K562 (cell line): Measurements from ENCODE around the gene CLDN11. TPM values are rescaled to one million over a fixed set of nuclear protein-coding genes. Genes with fewer than 3 reads are reported as not detected.

Experiments used
- ATAC-seq: fragments of 200-7000 bp; cut with Tn5 transposase; 3 replicates; pipeline ENCODE4 v1.9.1; 2020; ENCODE audit warnings: moderate library complexity
- BruUV-seq: library from RNA; stranded (reverse); fragments of 400-500 nt; replicated peaks from 2 replicates; lab custom pipeline; 2021; lab: Mats Ljungman, UMichigan
- CTCF ChIA-PET: fragments of 300-600 bp; formaldehyde crosslinking; extraction: SDS; loops from one replicate; lab custom pipeline; 2021; ENCODE audit warnings: low intra/inter-chr PET ratio; lab: Yijun Ruan, JAX
- POLR2A ChIA-PET: fragments of 300-600, 350-650 bp; sonication (Branson Sonifier 250); formaldehyde crosslinking; extraction: SDS; loops from one replicate; lab custom pipeline; 2021; ENCODE audit warnings: antibody characterized with exemption, inconsistent platforms; lab: Yijun Ruan, JAX
- DNase-seq, 4 experiments: peaks; one replicate each; pipeline versions ENCODE4 v3.0.0 to v3.0.0-alpha.2; 2011 to 2018; ENCODE audit warnings: low spot score in 3 of 4, mixed read lengths in 3 of 4; ENCODE audit errors: extremely low read depth in 1 of 4
- FAIRE-seq: peaks from 2 replicates; lab custom pipeline; 2011; peaks lifted over from hg19 to GRCh38; lab: Jason Lieb, UNC
- H2AFZ ChIP-seq: 2 replicates; pipeline ENCODE4 v1.6.0; 2011; ENCODE audit warnings: low read depth, low read length, control low read depth, inconsistent platforms
- H3K27ac ChIP-seq: fragments of 200-600 bp; 3 replicates; pipeline ENCODE4 v1.8.0; 2011; ENCODE audit warnings: low read depth, mild to moderate bottlenecking, control low read depth, inconsistent platforms, low read length, moderate library complexity, mixed read lengths; ENCODE audit errors: extremely low read depth
- H3K27me3 ChIP-seq, 2 experiments: fragments of 300-600 bp in 1 of 2; 2 replicates in 1 of 2; 3 replicates in 1 of 2; pipeline versions ENCODE4 v1.6.0 to v1.8.0; 2011; ENCODE audit warnings: inconsistent platforms in 2 of 2, low read length in 2 of 2, mild to moderate bottlenecking in 1 of 2, mixed read lengths in 1 of 2, moderate library complexity in 1 of 2; ENCODE audit not compliant: control insufficient read depth in 2 of 2, insufficient read depth in 2 of 2
- H3K36me3 ChIP-seq: fragments of 300-600 bp; 3 replicates; pipeline ENCODE4 v1.8.0; 2011; ENCODE audit warnings: mild to moderate bottlenecking, low read length, inconsistent platforms; ENCODE audit not compliant: control insufficient read depth, insufficient read depth
- H3K4me1 ChIP-seq, 2 experiments: fragments of 200-600 bp in 1 of 2; replicated peaks in 1 of 2; 2 replicates in 1 of 2; 3 replicates in 1 of 2; pipeline versions ENCODE4 v1.5.1 to v1.8.0; 2011; ENCODE audit warnings: inconsistent platforms in 2 of 2, low read length in 2 of 2, mild to moderate bottlenecking in 1 of 2, mixed read lengths in 1 of 2, moderate library complexity in 1 of 2; ENCODE audit not compliant: control insufficient read depth in 2 of 2, insufficient read depth in 2 of 2
- H3K4me2 ChIP-seq: 2 replicates; pipeline ENCODE4 v1.6.1; 2011; ENCODE audit warnings: low read length, control low read depth, inconsistent platforms, mixed read lengths; ENCODE audit not compliant: insufficient read depth
- H3K4me3 ChIP-seq: fragments of 200-600 bp; sonication (generic), shearing (Covaris generic); 2 replicates; pipeline ENCODE4 v1.5.1; 2016; ENCODE audit warnings: control low read depth, inconsistent platforms
- H3K79me2 ChIP-seq: fragments of 200-600 bp; 3 replicates; pipeline ENCODE4 v1.8.0; 2011; ENCODE audit warnings: low read length, inconsistent platforms; ENCODE audit not compliant: control insufficient read depth, insufficient read depth
- H3K9ac ChIP-seq, 2 experiments: 2 replicates each; pipeline versions ENCODE4 v1.6.0 to v1.6.1; 2011; ENCODE audit warnings: low read depth in 2 of 2, low read length in 2 of 2, control low read depth in 1 of 2, inconsistent platforms in 1 of 2, mild to moderate bottlenecking in 1 of 2, mixed read lengths in 1 of 2; ENCODE audit not compliant: insufficient read depth in 1 of 2
- H3K9me1 ChIP-seq: one replicate; pipeline ENCODE4 v1.6.0; 2011; ENCODE audit warnings: inconsistent platforms, mild to moderate bottlenecking, low read length, moderate library complexity; ENCODE audit not compliant: control insufficient read depth, insufficient read depth
- H3K9me3 ChIP-seq: replicated peaks from 2 replicates; pipeline ENCODE4 v1.5.1; 2011; ENCODE audit warnings: low read depth, low read length, inconsistent platforms; ENCODE audit not compliant: control insufficient read depth, insufficient read depth
- H4K20me1 ChIP-seq: replicated peaks from 2 replicates; pipeline ENCODE4 v1.6.1; 2011; ENCODE audit warnings: low read length, inconsistent platforms, mixed read lengths; ENCODE audit not compliant: control insufficient read depth, insufficient read depth
- CBX8 ChIP-seq: fragments of 200-600 bp; sonication (generic); IDR thresholded peaks from 2 replicates; pipeline ENCODE4 v1.6.1; 2012; ENCODE audit warnings: borderline replicate concordance, mixed run types, low read depth, mild to moderate bottlenecking, moderate library complexity, mixed read lengths, low read length, control low read depth, inconsistent platforms; ENCODE audit not compliant: poor library complexity, severe bottlenecking; ENCODE audit errors: extremely low read depth
- DDX20 ChIP-seq: fragments of 450-650 bp; IDR thresholded peaks from 2 replicates; pipeline ENCODE4 v1.6.1; 2016; ENCODE audit warnings: missing genetic modification characterization, low read depth, mild to moderate bottlenecking, missing compliant biosample characterization, moderate library complexity
- NR2F6 ChIP-seq: fragments of 450-650 bp; formaldehyde crosslinking; IDR thresholded peaks from 2 replicates; pipeline ENCODE4 v1.4.0; 2020; ENCODE audit warnings: mild to moderate bottlenecking
- SAFB2 ChIP-seq: fragments of 200-400 bp; formaldehyde crosslinking; IDR thresholded peaks from 2 replicates; pipeline ENCODE4 v1.6.1; 2018; ENCODE audit warnings: borderline replicate concordance, low read length, low read depth, moderate library complexity; ENCODE audit not compliant: severe bottlenecking
- ZBTB17 ChIP-seq: fragments of 450-650 bp; formaldehyde crosslinking; IDR thresholded peaks from 2 replicates; pipeline ENCODE4 v1.4.0; 2020; ENCODE audit warnings: mild to moderate bottlenecking
- WGBS: fragments of 100-300 bp; shearing (Covaris generic); methylation state at CpG from one replicate; pipeline ENCODE4 v1.1.6; 2016; ENCODE audit warnings: low coverage, mixed read lengths; ENCODE audit not compliant: insufficient coverage; ENCODE audit errors: missing lambda C conversion rate; 5-methylcytosine and 5-hydroxymethylcytosine counted together
- in situ Hi-C: fragments of 300-500 bp; cut with MboI; formaldehyde crosslinking; loops from 4 replicates; pipeline ENCODE4 v1.15.0; 2018; ENCODE audit warnings: inconsistent platforms, mixed read lengths
- intact Hi-C: fragments of 100-400 bp; cut with micrococcal nuclease; formaldehyde crosslinking; loops from 2 replicates; pipeline ENCODE4 v1.14.2; 2022
- polyA plus RNA-seq, 8 experiments: library from polyadenylated mRNA; depleted of rRNA in 4 of 8; stranded (reverse) in 5 of 8; unstranded in 3 of 8; fragments of >200 nt; fragmentation: Nextera tagmentation in 2 of 8; fragmentation: Illumina TruSeq in 1 of 8; extraction: Ambion mirVana in 2 of 8; extraction: Trizol in 1 of 8; gene quantifications; 2 replicates each; pipeline versions ENCODE4 v1.2.1 to v1.2.3, GENCODE V29; 2011 to 2014; ENCODE audit warnings: inconsistent platforms in 1 of 8, missing spikeins in 1 of 8
- total RNA-seq, 7 experiments: library from RNA; depleted of rRNA in 6 of 7; stranded (reverse); fragments of >200 nt in 6 of 7; fragmentation: Illumina TruSeq in 2 of 7; extraction: Trizol in 2 of 7; gene quantifications; 2 replicates each; pipeline versions ENCODE4 v1.2.1 to v1.2.3, GENCODE V29; 2011 to 2021; ENCODE audit warnings: low replicate concordance in 1 of 7

Gene CLDN11
- total and polyA plus RNA-seq, 9 of the 15 experiments (the other 6 are each of a cell fraction or from before 2014, with no cell fraction given): 0.05 to 0.41 (median 0.18) TPM; not detected in 1

GRCh38 chr3:170463011-170463410, 44.3 kb downstream of the CLDN11 start:
- POLR2A ChIA-PET: interaction anchor here (0.6 to 1.4 kb wide), 2 partner anchors 10 to 281 kb away, joined by 3 to 4 read pairs; no protein-coding TSS in a partner anchor

GRCh38 chr3:170465955-170466354, 47.3 kb downstream of the CLDN11 start:
- 18% methylated on average over 3 of the region's 3 CpGs for WGBS
- H3K79me2 ChIP-seq: no peaks in the 10 kb centered on the region
- H3K4me1 ChIP-seq: no peaks in the 10 kb centered on the region
- in situ Hi-C loops: no loop called here
- no peaks in the 10 kb centered on the region for H3K9me3 ChIP-seq
- no peak overlapping the region for H3K27ac ChIP-seq
- H3K9ac ChIP-seq: no peak overlapping the region
- no peak for DNase-seq
- peaks cover 7 to 10% of the 10 kb centered on the region in 2 experiments for H3K27me3 ChIP-seq
- H2AFZ ChIP-seq: no peak overlapping the region
- POLR2A ChIA-PET: interaction anchor here (0.6 kb wide), 1 partner anchor 20 kb away, joined by 3 read pairs; no protein-coding TSS in a partner anchor
- H3K4me2 ChIP-seq: no peak overlapping the region
- BruUV-seq: no TSS peak
- intact Hi-C loops: no loop called here
- TF ChIP-seq ZBTB17 (no peak), NR2F6 (CRISPR knock-in tag) (no peak), DDX20 (no peak)
- no peaks in the 10 kb centered on the region for H3K9me1 ChIP-seq
- H3K4me3 ChIP-seq: no peak overlapping the region
- no peaks in the 10 kb centered on the region for H3K36me3 ChIP-seq
- H4K20me1 ChIP-seq: no peaks in the 10 kb centered on the region
- ATAC-seq: no peak
- no peak for FAIRE-seq
- CTCF ChIA-PET: no interaction called here

More at GRCh38 chr3:170463011-170463410, 44.3 kb downstream of the CLDN11 start:
- Histone ChIP-seq H3K9me3 (no peaks in the 10 kb centered on the region), H3K27me3 (peaks cover 7 to 10% of the 10 kb centered on the region in 2 experiments; a peak in 4 of 5 replicates), H3K27ac (no peak overlapping the region), H3K4me2 (no peak overlapping the region), H4K20me1 (no peaks in the 10 kb centered on the region), H3K36me3 (no peaks in the 10 kb centered on the region), H2AFZ (no peak overlapping the region), H3K79me2 (no peaks in the 10 kb centered on the region), H3K9me1 (no peaks in the 10 kb centered on the region), H3K4me3 (no peak overlapping the region), H3K9ac (no peak overlapping the region), H3K4me1 (no peaks in the 10 kb centered on the region)
- WGBS: 7% methylated on average over 4 of the region's 4 CpGs
- DNase-seq (no peak), ATAC-seq (no peak), FAIRE-seq (no peak)
- TF ChIP-seq SAFB2 (no peak), CBX8 (no peak)
- in situ Hi-C loops: no loop called here
- CTCF ChIA-PET: no interaction called here
- intact Hi-C loops: no loop called here
- no TSS peak for BruUV-seq
